NCI-H2196 treated with DMSO at 0.1 percent for 48 hours (cell line): ENCODE measurements around the gene RABEP2.
"Not testable (repeated sequence)": the region's sequence is repeated elsewhere in the genome, so short reads cannot be mapped to it uniquely, and the experiment has no call there.

Experiments
- DNase-seq: peaks from one replicate; lab custom pipeline; 2025; ENCODE audit not compliant: unreplicated experiment; lab: John Stamatoyannopoulos, UW

RABEP2 gene

DNA sequence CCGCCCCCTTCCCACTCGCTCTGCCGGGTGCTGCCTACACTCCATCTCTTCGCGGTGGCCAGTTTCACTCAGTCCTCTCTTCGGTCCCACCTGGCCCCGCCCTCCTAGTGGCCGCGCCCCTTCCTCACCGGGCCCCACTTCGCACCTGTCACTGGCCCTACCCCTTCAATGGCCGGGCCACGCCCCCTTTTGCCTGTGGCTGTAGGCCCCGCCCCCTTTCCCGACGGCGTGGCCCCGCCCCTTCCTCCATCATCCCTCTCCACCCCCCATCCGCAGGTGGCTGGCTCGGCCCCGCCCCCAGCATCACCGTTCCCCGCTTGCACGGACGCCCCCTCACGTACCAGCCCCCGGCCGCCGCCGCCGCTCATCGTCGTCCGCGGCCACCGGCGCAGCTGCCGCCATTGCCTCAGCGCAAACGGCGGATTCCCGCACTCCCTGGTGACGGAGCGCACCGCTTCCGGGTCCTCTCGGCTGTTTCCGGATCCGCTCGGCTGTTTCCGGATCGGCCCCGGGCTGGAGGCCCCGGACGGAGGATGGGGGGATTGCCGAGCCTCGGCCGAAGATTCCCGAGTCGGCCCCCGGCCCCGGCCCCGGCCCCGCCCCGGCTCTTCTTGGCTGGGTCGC, at the start of gene RABEP2:
Gene RABEP2, minus strand, starts transcription at position 477 of the 624 bp plus-strand sequence. Its CDS starts 75 bp downstream, at position 402.
- peak; percentile 97 for DNase-seq

- peak; percentile 91 for DNase-seq
These were observed 49.6 kb upstream of the RABEP2 start, which contains the start of gene SPNS1 for GRCh38 chr16:28974437-28975157. Gene SPNS1, plus strand, starts transcription at chr16:28974778. Its CDS starts 374 bp downstream, at chr16:28975152.

DNA sequence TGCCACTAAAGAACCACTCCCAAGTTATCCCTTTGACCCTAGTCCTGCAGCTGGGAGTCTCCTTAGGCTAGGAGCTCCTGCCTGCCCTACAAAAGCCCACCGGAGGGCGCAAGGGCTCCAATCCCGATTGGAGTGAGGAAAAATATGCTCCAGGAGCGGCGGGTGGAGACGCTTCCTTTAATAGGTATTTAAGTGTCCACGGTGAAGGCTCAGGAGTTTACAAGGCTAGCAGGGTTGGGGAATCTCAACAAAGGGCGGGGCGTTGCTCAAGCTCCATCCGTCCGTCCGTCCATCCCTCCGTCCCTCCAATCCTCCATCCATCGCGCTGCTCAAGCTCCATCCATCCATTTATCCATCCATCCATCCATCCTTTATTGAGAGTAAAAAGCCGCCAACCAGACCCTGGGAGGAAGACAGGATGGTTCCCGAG, 49.0 kb upstream of the RABEP2 start:
- peak; percentile 36 for DNase-seq

DNA sequence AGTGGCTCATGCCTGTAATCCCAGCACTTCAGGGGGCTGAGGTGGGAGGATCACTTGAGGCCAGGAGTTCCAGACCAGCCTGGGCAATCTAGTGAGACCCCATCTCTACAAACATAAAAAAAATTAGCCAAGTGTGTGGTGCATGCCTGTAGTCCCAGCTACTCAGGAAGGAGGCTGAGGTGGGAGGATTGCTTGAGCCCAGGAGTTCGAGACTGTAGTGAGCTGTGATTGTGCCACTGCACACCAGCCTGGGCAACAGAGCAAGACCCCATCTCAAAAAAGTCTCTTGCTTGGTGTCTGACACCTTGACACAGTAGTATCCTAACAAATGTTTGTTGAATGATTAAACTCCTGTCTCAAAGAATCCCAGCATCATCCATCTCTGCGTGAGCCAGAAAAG, 44.7 kb upstream of the RABEP2 start:
- DNase-seq, result not testable (repeated sequence)

DNA sequence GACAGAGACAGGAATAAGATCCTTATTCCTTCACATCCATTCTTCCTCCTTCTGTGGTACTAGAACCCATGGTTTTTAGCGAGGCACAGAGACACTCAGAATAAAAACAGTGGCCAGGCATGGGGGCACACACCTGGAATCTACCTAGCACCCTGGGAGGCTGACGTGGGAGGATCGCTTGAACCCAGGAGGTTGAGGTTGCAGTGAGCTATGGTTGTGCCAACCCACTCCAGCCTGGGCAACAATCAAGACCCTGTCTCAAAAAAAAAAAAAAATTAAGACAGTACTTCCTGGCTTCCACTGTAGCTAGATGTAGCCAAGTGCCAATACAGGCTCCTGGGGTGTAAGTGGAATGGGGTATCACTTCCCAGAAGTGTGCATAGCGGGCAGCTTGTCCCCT, 42.1 kb upstream of the RABEP2 start:
- DNase-seq, result no peak

DNA sequence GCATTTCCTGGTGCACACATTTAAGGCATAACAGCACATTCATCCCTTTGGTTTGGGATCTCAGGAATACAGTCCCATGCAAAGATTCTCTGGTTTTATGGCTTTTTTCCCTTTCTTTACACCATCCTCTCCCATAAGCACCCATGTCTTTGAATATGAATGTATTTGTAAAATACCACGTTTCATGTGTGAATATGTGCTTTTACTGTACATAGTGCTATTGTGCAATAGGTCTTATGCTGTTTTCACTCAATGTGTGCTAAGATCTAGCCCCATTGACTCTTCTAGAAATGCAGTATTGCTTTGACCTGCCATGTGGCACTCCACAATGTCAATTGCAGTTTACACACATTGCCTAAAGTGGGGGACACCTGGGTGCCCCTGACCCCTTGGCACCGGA, 39.5 kb upstream of the RABEP2 start:
- no peak for DNase-seq

DNA sequence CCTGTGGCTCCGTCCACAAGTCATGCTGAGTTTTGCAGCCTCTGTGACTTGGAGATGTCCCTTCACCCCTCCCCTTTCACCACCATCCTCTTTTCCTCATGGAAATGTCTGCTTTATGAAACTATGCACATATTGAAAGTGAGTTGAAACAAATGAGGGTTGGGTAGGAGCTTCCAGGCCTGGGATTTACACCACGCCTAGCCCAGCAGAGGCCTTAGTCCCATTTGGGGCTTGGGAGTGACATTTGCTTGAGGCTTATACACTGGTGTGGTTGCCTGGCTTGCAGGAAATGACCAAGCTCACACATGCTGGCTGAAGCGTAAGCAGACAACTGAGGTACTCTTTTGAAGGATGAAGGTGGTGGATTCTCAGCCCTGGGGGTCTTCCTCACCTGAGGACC, 39.0 kb upstream of the RABEP2 start:
- DNase-seq, result no peak

- no peak for DNase-seq
These were observed 33.8 kb upstream of the RABEP2 start for GRCh38 chr16:28958836-28959235.

GRCh38 chr16:28958216-28958615, 33.2 kb upstream of the RABEP2 start:
- DNase-seq, result no peak

- no peak for DNase-seq
These were observed 26.4 kb upstream of the RABEP2 start for GRCh38 chr16:28951410-28951943.

DNA sequence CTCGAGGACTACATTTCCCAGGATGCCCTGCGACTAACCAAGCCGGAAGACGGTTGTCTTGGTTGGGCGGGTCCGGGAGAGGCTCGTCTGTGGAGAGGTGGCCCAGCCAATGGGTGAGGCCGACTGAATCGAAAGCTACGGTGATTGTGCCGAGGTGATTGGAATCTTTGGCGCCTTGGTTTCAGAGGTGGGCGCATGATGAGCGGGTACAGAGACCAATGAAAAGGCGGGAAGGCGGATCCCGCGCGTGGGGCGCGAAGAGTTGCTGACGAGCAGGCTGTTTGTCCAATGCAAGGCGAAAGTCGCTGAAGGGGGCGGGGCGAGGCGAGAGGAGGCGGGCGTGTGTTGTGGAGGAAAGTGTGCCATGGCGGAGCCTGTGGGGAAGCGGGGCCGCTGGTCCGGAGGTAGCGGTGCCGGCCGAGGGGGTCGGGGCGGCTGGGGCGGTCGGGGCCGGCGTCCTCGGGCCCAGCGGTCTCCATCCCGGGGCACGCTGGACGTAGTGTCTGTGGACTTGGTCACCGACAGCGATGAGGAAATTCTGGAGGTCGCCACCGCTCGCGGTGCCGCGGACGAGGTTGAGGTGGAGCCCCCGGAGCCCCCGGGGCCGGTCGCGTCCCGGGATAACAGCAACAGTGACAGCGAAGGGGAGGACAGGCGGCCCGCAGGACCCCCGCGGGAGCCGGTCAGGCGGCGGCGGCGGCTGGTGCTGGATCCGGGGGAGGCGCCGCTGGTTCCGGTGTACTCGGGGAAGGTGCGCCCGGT, 25.8 kb upstream of the RABEP2 start, which contains the start of gene NFATC2IP:
Gene NFATC2IP, plus strand, starts transcription at position 290 of the 762 bp plus-strand sequence. Its CDS starts 75 bp downstream, at position 365.
- DNase-seq, result peak; percentile 99

GRCh38 chr16:28946681-28947080, 21.6 kb upstream of the RABEP2 start:
- DNase-seq, result no peak

DNA sequence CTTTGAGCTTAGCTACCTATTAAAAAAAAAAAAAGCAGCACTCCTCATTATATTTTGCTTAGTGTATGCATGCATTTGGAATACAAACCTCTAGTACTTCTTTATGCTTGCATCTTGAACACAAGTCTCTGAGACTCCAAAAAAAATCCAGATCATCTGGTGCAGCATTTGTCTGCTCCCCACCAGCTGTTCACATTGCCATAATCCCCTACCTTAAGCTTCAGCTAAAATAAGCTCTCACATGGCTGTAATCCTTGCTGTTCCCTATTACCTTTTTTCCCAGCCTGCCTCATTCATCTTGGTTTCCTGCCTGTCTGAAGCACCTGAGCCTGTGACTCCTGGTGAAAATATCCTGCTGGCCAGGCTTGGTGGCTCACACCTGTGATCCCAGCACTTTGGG, 18.2 kb upstream of the RABEP2 start:
- DNase-seq, result no peak

DNA sequence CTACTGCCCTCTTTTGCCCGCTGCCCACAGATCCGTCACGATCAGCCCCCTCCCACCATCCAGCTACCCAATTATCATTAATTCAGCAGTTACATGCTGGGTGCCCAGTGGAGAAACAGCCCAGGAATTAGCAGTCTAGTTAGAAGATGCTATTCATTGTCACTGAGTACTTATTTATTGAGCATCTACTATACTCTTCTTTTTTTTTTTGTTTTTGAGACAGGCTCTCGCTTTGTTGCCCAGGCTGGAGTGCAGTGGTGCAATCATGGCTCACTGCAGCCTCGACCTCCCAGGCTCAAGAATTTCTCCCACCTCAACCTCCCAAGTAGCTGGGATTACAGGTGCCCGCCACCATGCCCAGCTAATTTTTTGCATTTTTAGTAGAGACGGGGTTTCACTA, 14.8 kb upstream of the RABEP2 start:
- not testable (repeated sequence) for DNase-seq

DNA sequence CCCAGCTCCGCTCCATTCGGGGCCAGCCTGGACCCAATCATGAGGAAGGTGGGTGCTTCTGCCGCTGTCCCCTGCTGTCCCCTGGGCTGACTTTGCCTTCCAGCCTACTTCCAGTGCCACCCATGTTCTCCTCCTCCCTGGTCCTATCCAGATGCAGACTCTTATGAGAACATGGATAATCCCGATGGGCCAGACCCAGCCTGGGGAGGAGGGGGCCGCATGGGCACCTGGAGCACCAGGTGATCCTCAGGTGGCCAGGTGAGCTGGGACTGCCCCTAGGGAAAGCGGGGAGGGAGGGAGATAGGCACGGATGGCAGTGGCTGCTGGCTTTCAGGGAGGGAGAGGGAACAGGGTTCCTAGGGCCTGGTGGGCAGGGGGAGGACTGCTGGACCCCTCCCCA, 13.7 kb upstream of the RABEP2 start:
- no peak for DNase-seq

DNA sequence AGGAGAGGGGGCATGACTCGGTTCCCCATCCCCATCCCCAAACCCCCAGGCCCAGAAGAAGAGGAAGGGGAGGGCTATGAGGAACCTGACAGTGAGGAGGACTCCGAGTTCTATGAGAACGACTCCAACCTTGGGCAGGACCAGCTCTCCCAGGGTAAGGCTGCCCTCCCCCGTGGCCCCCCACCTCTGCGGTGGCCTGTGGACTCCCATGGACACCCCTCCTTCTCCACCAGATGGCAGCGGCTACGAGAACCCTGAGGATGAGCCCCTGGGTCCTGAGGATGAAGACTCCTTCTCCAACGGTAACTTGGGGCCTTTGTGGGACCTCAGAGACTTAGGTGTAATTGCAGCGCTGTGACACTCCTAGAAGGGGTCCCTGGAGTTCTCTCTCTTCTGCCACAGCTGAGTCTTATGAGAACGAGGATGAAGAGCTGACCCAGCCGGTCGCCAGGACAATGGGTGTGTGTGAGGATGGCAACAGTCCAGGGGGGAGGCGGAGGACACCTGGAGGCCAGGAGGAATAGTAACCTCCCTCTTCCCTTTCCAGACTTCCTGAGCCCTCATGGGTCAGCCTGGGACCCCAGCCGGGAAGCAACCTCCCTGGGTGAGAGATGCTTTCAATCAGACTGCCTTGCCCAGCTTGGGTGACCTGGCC, 12.3 kb upstream of the RABEP2 start:
- no peak for DNase-seq

DNA sequence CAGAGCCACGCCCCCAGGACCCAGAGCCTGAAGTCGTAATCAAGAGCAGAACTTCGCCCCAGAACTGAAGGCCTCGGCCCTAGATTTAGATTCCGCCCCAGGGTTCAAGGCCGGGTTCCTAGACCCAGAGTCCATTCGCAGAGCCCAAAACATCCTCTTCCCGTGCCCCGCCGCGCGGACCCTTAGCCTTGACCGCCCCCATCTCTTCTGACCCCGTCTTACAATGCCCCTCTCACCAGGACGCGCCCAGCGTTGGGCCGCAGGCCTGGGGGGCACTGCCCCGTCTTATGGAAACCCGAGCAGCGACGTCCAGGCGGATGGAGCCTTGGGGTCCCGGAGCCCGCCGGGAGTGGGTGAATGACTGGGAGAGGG, 11.7 kb upstream of the RABEP2 start:
- DNase-seq, result no peak

- DNase-seq, result no peak
These were observed 11.1 kb upstream of the RABEP2 start for GRCh38 chr16:28935924-28936783.

GRCh38 chr16:28935346-28935745, 10.3 kb upstream of the RABEP2 start:
- DNase-seq, result no peak

- no peak for DNase-seq
These were observed 8.1 kb upstream of the RABEP2 start for GRCh38 chr16:28933171-28933570.
